GM10248 (cell line): Measurements from ENCODE around the gene THUMPD1.

Experiments
- CTCF ChIA-PET: fragments of 300-600 bp; sonication (Branson Sonifier 250); formaldehyde crosslinking; extraction: SDS; loops from one replicate; lab custom pipeline; 2021; ENCODE audit warnings: antibody characterized with exemption; lab: Yijun Ruan, JAX
- POLR2A ChIA-PET: fragments of 350-650 bp; sonication (Branson Sonifier 250); formaldehyde crosslinking; extraction: SDS; loops from one replicate; lab custom pipeline; 2020; ENCODE audit warnings: antibody characterized with exemption; lab: Yijun Ruan, JAX
- DNase-seq: peaks from one replicate; pipeline ENCODE4 v3.0.0; 2012; ENCODE audit errors: extremely low spot score
- TF ChIP-seq, protein P1 (sequence below): IDR thresholded peaks from 2 replicates; pipeline ENCODE4 v1.5.1; 2012; ENCODE audit warnings: mild to moderate bottlenecking, low read depth; ENCODE audit errors: extremely low read depth, missing control alignments, control extremely low read depth

The THUMPD1 gene

DNA sequence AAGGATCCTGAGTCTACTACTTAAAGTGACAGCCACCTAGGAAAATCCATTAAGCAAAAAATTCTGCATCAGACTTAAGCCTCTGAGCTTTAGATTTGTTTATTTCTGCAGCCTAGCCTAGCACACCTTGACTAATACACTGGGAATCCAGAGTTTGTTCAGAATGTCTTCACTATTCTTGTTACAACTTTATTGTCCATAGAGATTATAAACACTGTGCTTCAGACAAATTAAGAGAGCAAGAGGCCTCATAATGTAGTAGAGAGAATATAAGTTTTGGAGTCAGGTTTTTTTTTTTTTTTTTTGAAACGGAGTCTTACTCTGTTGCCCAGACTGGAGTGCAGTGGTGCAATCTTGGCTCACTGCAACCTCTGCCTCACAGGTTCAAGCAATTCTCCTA lies 8.9 kb upstream of the THUMPD1 start:
- DNase-seq: no peak
- ChIA-PET CTCF (no interaction called here), POLR2A (no interaction called here)
- TF ChIP-seq, protein P1, sequence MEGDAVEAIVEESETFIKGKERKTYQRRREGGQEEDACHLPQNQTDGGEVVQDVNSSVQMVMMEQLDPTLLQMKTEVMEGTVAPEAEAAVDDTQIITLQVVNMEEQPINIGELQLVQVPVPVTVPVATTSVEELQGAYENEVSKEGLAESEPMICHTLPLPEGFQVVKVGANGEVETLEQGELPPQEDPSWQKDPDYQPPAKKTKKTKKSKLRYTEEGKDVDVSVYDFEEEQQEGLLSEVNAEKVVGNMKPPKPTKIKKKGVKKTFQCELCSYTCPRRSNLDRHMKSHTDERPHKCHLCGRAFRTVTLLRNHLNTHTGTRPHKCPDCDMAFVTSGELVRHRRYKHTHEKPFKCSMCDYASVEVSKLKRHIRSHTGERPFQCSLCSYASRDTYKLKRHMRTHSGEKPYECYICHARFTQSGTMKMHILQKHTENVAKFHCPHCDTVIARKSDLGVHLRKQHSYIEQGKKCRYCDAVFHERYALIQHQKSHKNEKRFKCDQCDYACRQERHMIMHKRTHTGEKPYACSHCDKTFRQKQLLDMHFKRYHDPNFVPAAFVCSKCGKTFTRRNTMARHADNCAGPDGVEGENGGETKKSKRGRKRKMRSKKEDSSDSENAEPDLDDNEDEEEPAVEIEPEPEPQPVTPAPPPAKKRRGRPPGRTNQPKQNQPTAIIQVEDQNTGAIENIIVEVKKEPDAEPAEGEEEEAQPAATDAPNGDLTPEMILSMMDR: no peak

DNA sequence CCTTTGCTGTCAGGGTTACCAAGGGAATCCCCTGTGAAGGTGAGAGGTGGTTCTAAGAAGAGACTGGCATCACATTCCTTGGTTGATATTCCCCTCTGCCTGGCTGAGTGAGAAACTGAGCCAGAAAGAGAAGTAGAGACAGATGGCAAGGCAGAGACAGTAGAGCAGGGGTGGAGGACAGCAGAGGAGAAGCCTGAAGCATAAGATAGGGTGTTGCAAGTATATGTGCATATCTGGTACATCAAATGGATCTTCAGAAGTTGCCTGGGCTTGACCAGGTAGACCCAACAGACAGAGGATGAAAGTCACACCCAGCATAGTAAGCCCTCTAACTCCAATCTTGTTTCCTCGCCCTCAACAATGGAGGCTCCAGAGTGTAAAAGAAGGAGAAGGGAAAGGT lies 7.9 kb upstream of the THUMPD1 start:
- TF ChIP-seq, protein P1: no peak
- DNase-seq: no peak
- POLR2A ChIA-PET: no interaction called here
- CTCF ChIA-PET: no interaction called here

DNA sequence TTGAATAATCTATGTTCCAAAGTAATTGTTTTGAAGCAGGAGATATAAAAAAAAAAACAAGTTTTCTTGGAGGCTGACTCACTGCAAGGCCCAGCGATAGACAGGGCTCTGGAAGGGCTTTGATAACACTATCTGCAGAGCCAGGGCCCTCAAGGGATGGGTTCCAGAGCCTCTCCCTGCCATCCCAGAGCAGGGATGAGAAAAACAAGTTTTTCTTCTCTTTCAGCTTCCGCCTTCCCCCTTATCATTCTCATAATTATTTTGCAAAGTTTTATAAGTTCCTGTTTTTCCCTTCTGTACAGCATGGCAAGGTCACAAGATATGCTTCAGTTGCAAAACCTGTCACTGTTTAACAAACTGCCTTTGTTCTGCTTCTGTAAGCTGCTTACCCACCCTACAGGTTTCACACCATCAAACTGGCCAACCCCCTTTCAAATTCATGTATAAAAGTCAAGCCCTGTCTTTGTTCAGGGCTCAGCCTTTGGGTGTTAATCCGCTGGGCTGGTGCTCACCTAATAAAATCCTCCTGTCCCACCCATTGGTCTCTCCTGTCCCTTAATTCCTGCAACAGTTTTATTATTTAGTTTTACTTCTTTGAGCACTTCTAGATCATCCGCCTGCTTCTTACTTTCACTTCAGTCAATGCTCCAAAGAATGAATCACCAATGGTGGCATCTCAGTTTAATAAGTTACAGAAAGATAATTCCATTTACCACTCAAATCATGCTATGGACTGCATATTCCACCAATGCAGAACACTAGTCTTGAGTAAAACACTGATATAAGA lies 5.6 kb upstream of the THUMPD1 start:
- DNase-seq: no peak
- TF ChIP-seq, protein P1: no peak
- ChIA-PET CTCF (no interaction called here), POLR2A (no interaction called here)

DNA sequence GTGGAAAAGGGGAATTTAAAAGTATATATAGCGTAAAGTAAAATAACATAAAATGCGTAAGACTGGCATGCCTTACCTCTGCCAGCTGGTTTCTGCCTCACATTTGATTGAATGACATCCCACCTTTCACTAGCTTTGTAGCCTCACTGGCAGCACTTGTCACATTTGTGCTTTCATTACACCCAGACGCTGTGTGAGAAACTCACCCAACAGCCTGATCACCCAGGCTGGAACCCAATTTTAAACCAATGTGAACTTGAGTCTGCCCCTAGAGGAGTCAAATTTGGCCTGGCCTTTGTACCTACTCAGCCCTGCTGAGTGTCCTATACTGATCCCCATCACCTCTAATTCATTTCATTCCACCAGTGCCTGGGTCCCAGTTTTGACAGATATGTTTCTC lies 4.8 kb upstream of the THUMPD1 start:
- no peak for DNase-seq
- ChIA-PET CTCF (no interaction called here), POLR2A (no interaction called here)
- TF ChIP-seq, protein P1: no peak

DNA sequence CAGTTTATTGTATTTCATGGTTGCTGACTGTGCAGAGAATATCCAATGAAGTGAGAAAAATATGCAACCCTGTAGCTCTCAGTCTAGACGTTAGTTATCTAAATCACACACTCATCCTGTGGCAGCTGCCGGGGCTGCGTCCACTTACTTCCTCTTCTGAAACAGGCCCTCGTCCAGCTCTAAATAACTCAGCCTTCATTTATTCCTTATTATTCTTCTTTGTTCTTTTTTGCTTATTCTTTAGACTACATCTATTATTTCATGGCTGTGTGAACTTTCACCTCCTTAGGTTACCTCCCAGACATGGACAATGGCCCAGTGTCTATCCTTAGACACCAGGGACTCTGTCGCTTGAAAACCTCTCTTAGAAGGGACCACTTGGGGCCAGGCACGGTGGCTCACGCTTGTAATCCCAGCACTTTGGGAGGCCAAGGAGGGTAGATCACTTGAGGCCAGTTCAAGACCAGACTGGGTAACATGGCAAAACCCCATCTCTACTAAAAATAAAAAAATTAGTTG lies 3.4 kb upstream of the THUMPD1 start:
- ChIA-PET POLR2A (no interaction called here), CTCF (no interaction called here)
- DNase-seq: no peak
- TF ChIP-seq, protein P1: no peak

DNA sequence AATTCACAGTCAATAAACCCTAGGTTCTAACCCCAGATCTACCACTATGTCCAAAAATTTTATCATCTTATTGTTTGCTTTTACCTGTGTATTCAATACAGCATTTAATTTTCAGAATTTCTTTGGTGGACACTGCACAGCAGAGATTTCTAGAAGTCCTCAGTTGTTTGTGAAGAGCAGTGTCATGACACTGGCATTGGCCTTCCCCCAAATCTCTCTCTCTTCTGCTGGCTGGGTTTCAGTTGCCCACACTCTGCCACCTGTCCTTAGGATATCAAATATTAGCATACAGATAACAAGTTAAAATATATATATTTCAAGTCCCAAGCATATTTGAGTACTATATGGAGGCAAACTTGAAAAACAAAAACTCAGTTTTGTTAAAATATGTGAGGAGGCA lies 2.0 kb upstream of the THUMPD1 start:
- ChIA-PET POLR2A (no interaction called here), CTCF (no interaction called here)
- no peak for DNase-seq
- TF ChIP-seq, protein P1: no peak
